Uterus (tissue), 2 donors: ENCODE measurements around the gene SLC35A1.

Experiments
- POLR2A ChIP-seq, 2 donors: fragments of 450-650 bp; IDR thresholded peaks; one replicate each; pipeline ENCODE4 v1.6.1; 2016; ENCODE audit warnings: antibody characterized with exemption in 2 of 2, mild to moderate bottlenecking in 1 of 2, moderate library complexity in 1 of 2
- TF ChIP-seq, protein P1 (sequence below), 4 experiments: fragments of 200-600 bp in 2 of 4; fragments of 450-650 bp in 2 of 4; sonication (generic) in 2 of 4; IDR thresholded peaks; one replicate each; pipeline ENCODE4 v1.5.1; 2016 to 2019; ENCODE audit warnings: antibody characterized with exemption in 4 of 4, mild to moderate bottlenecking in 2 of 4, moderate library complexity in 1 of 4

DNA sequence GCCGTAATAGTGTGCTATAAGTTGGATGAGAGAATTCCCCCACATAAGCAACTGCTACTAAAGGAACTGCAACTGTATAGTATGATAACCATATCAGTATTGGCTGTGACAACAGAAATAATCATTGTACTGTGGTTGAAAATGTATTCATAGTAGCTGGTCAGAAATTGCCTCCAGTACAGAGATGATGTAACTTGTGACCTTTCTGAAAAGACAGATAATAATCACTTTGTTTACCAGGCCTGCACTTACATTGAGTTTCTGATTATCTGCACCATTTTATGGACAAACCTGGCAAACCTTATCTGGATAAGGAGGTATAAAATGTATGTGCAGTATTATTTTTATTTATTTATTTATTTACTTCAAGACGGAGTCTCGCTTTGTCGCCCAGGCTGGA lies 46.0 kb upstream of the SLC35A1 start:
- TF ChIP-seq POLR2A (IDR thresholded peaks at IDR 0.05): no peak
- TF ChIP-seq, protein P1, sequence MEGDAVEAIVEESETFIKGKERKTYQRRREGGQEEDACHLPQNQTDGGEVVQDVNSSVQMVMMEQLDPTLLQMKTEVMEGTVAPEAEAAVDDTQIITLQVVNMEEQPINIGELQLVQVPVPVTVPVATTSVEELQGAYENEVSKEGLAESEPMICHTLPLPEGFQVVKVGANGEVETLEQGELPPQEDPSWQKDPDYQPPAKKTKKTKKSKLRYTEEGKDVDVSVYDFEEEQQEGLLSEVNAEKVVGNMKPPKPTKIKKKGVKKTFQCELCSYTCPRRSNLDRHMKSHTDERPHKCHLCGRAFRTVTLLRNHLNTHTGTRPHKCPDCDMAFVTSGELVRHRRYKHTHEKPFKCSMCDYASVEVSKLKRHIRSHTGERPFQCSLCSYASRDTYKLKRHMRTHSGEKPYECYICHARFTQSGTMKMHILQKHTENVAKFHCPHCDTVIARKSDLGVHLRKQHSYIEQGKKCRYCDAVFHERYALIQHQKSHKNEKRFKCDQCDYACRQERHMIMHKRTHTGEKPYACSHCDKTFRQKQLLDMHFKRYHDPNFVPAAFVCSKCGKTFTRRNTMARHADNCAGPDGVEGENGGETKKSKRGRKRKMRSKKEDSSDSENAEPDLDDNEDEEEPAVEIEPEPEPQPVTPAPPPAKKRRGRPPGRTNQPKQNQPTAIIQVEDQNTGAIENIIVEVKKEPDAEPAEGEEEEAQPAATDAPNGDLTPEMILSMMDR (IDR thresholded peaks at IDR 0.05): no peak
